Measurements from ENCODE around the gene RET. TPM values are rescaled to one million over a fixed set of nuclear protein-coding genes. Genes with fewer than 3 reads are reported as not detected.
A peak's percentile ranks its signal among the peaks of the same experiment; 100 is the strongest.

The RET gene
- total RNA-seq, 1 donor from 2014 or later = 1.0 TPM

GRCh38 chr10:43084812-43085211 lies 7.9 kb downstream of the RET start:
- H3K9me3 ChIP-seq = no peaks in the 10 kb centered on the region
- H3K27me3 ChIP-seq = peaks cover 10% of the 10 kb centered on the region
- intact Hi-C loops (cut with DNase I) = no loop called here
- H3K4me3 ChIP-seq = no peak overlapping the region
- ATAC-seq (no peak), DNase-seq (no peak)
- no peak overlapping the region for H3K27ac ChIP-seq
- H3K36me3 ChIP-seq = no peaks in the 10 kb centered on the region
- no peaks in the 10 kb centered on the region for H3K4me1 ChIP-seq
- no peak for TF ChIP-seq CTCF (IDR thresholded peaks at IDR 0.05)

DNA sequence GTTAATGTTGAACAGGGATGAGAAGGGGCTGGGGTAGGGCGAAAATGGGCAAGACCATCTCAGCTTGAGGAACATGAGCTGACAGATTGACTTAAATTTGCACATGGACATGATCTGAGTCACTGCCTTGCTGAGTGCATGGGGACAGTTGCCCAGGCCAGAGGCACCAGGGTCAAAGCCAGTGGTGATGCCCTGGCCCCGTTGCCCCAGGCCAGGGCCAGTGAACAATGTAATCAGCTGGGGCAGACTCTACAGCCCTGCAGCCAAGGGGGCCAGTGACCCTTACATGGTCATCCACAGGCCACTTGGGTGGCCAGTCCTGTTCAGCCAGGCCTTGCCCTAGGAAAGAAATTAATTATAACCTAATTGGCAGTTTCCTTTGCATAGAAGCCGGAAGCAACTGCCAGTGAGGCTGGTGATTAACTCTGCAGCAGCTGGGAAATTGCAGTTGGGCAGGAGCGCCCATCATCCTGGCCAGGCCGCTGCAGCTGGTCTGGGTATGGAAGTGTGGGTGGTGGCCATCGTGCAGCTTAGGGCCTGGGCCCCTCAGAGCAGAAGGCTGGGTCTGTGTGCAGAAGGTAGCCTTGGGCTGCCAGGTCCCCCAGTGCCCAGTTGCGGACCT lies 9.6 kb downstream of the RET start:
- no peaks in the 10 kb centered on the region for H3K27me3 ChIP-seq
- H3K9me3 ChIP-seq = no peaks in the 10 kb centered on the region
- DNase-seq (no peak), ATAC-seq (no peak)
- no peak overlapping the region for H3K27ac ChIP-seq
- H3K4me1 ChIP-seq = no peaks in the 10 kb centered on the region
- H3K36me3 ChIP-seq = no peaks in the 10 kb centered on the region
- intact Hi-C loops (cut with DNase I) = no loop called here
- H3K4me3 ChIP-seq = no peak overlapping the region
- TF ChIP-seq CTCF (IDR thresholded peaks at IDR 0.05) = no peak

GRCh38 chr10:43089519-43089918 lies 12.7 kb downstream of the RET start:
- H3K27me3 ChIP-seq = no peaks in the 10 kb centered on the region
- H3K4me1 ChIP-seq = no peaks in the 10 kb centered on the region
- no peak for TF ChIP-seq CTCF (IDR thresholded peaks at IDR 0.05)
- H3K9me3 ChIP-seq = no peaks in the 10 kb centered on the region
- no peak for ATAC-seq
- no peak overlapping the region for H3K4me3 ChIP-seq
- intact Hi-C loops (cut with DNase I) = no loop called here
- no peaks in the 10 kb centered on the region for H3K36me3 ChIP-seq
- DNase-seq = no peak
- no peak overlapping the region for H3K27ac ChIP-seq

- intact Hi-C loops (cut with DNase I) = no loop called here
- Histone ChIP-seq H3K27ac (no peak overlapping the region), H3K36me3 (no peaks in the 10 kb centered on the region), H3K9me3 (no peaks in the 10 kb centered on the region), H3K4me3 (no peak overlapping the region), H3K27me3 (no peaks in the 10 kb centered on the region), H3K4me1 (no peaks in the 10 kb centered on the region)
- DNase-seq = no peak
- no peak for ATAC-seq
- TF ChIP-seq CTCF (IDR thresholded peaks at IDR 0.05) = no peak
Observed at GRCh38 chr10:43090188-43090587, 13.3 kb downstream of the RET start.

DNA sequence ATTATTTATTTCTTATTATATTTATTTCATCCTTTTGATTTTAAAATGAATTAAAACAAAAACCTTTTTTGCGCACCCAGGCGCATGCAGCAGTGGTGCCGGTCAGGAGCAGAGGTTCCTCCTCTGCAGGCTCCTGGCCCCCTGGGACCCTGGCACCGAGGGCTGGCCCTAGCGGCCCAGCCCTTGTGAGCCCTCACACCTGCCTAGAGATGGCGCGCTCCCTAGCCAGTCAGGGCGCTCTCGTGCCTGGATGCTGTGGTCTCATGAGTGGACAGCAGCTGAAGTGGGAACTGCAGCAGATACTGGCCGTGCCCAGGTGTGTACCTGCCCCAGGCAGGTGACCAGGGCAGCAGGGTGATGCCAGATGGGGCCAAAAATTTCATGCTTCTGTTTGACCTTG lies 13.8 kb downstream of the RET start:
- no peaks in the 10 kb centered on the region for H3K27me3 ChIP-seq
- H3K9me3 ChIP-seq = no peaks in the 10 kb centered on the region
- no peak for TF ChIP-seq CTCF (IDR thresholded peaks at IDR 0.05)
- H3K27ac ChIP-seq = no peak overlapping the region
- H3K36me3 ChIP-seq = no peaks in the 10 kb centered on the region
- no peak for ATAC-seq
- intact Hi-C loops (cut with DNase I) = no loop called here
- H3K4me1 ChIP-seq = no peaks in the 10 kb centered on the region
- no peak for DNase-seq
- H3K4me3 ChIP-seq = no peak overlapping the region

DNA sequence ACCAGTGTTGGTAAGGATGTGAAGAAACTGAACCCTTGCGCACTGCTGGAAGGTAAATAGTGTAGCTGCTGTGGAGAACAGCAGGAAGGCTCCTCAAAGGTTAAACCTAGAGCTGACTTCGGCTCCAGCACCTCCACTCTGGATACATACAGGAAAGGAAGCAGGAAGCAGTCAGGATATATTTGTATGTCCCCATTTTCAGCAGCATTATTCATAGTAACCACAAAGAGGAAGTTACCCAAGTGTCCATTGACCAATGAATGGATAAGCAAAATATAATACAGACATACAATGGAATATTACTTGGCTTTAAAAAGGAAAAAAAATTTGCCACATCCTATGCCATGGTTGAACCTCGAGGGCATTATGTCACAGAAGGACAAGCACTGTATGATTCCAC lies 15.0 kb downstream of the RET start:
- no peak for DNase-seq
- ATAC-seq = peak; percentile 54
- Histone ChIP-seq H3K36me3 (no peaks in the 10 kb centered on the region), H3K9me3 (no peaks in the 10 kb centered on the region), H3K27ac (no peak overlapping the region), H3K4me1 (no peaks in the 10 kb centered on the region), H3K4me3 (no peak overlapping the region), H3K27me3 (peaks cover 3% of the 10 kb centered on the region)
- no peak for TF ChIP-seq CTCF (IDR thresholded peaks at IDR 0.05)
- intact Hi-C loops (cut with DNase I) = no loop called here

All from upper lobe of right lung (tissue), 1 donor.